ENCODE results near the gene CCDC121. TPM values are rescaled to one million over a fixed set of nuclear protein-coding genes. Genes with fewer than 3 reads are reported as not detected.
A peak's percentile ranks its signal among the peaks of the same experiment; 100 is the strongest.

Gene CCDC121
- total RNA-seq, 1 experiment from 2014 or later: 3.3 TPM

DNA sequence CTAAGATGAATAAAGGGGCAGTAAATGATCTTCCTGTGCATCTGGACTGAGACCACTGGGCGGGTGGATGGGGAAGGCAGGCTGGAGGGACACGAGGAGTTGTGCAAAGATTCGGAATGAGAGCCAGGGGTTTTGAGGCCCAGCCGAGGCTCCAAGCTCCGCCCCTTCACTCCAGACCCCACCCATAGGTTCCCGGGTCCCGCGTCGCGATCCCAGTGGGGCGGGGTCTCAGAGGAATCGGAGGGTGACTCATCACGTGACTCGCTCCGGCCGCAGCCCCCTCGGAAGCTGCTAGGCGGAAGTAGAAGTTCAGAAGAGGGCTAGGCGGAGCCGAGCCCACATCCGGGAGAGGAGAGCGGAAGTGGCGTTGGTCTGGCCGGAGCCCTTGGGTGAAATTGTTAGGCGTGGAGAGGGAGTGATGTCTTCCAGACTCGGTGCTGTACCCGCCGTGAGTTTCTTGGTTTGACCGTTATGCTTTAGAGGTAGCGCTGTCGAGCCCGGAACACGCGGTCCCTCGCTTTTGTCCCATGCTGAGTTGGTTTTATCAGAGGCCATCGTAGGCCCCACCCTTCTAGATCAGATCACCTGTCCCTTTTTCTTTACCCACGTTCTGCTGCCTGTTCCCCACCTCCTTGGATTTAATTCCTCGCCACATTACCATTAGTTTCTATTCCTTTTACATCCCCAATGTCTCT, 46.0 kb downstream of the CCDC121 start, which contains the start of gene ZNF512:
Gene ZNF512, plus strand, starts transcription at position 348 of the 695 bp plus-strand sequence. Its CDS starts 71 bp downstream, at position 419.
- Histone ChIP-seq H3K4me1 (ENCODE audit: insufficient read depth, low read length, poor library complexity, severe bottlenecking) (peaks cover 8% of the 10 kb centered on the region), H3K27ac (ENCODE audit: low read depth, low read length, poor library complexity, severe bottlenecking) (peak within 1 kb of the TSS; percentile 72), H3K36me3 (ENCODE audit: insufficient read depth, low read length, poor library complexity, severe bottlenecking) (no peaks in the 10 kb centered on the region), H3K9me3 (ENCODE audit: low read depth, low read length, poor library complexity, severe bottlenecking) (no peaks in the 10 kb centered on the region), H3K27me3 (replicated peaks; ENCODE audit: insufficient read depth, low read depth, low read length, poor library complexity) (no peaks in the 10 kb centered on the region), H3K4me3 (ENCODE audit: low read depth, low read length, poor library complexity, severe bottlenecking) (peak within 1 kb of the TSS; percentile 77)
- intact Hi-C loops (cut with micrococcal nuclease; ENCODE audit: unreplicated experiment): no loop called here
- CTCF ChIA-PET: no interaction called here
- no peak for TF ChIP-seq EZH2 (IDR thresholded peaks at IDR 0.05; ENCODE audit: borderline replicate concordance, low read depth, low read length, poor library complexity, severe bottlenecking)
- TF ChIP-seq, protein P1, sequence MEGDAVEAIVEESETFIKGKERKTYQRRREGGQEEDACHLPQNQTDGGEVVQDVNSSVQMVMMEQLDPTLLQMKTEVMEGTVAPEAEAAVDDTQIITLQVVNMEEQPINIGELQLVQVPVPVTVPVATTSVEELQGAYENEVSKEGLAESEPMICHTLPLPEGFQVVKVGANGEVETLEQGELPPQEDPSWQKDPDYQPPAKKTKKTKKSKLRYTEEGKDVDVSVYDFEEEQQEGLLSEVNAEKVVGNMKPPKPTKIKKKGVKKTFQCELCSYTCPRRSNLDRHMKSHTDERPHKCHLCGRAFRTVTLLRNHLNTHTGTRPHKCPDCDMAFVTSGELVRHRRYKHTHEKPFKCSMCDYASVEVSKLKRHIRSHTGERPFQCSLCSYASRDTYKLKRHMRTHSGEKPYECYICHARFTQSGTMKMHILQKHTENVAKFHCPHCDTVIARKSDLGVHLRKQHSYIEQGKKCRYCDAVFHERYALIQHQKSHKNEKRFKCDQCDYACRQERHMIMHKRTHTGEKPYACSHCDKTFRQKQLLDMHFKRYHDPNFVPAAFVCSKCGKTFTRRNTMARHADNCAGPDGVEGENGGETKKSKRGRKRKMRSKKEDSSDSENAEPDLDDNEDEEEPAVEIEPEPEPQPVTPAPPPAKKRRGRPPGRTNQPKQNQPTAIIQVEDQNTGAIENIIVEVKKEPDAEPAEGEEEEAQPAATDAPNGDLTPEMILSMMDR (conservative IDR thresholded peaks at IDR 0.05; ENCODE audit: low read depth, low read length): no peak
- DNase-seq (ENCODE audit: low spot score): peak; percentile 98
- no TSS peak for BruUV-seq (replicated peaks)
- POLR2A ChIA-PET (ENCODE audit: low non-redundant PET): interaction anchor here (0.6 kb wide), 2 partner anchors 20 to 1562 kb away, joined by 5 read pairs; no protein-coding TSS in a partner anchor

DNA sequence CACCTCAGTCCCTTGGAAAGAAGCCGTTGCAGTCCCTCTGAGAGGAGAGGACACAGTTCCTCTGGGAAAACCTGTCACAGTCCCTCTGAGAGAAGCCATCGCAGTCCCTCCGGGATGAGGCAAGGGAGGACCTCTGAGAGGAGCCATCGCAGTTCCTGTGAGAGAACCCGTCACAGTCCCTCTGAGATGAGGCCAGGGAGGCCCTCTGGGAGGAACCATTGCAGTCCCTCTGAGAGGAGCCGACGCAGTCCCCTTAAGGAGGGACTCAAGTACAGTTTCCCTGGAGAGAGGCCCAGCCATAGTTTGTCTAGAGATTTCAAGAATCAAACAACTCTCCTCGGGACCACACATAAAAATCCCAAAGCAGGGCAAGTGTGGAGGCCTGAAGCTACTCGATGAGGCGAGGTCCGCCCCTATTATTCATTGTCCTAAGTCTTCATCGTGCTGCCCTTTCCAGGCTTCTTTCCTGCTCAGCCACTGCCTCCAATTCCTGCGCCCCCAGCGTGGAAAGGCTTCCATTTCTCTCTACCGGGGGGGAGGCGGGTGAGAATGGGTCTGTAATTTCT, 46.6 kb downstream of the CCDC121 start:
- Histone ChIP-seq H3K36me3 (ENCODE audit: insufficient read depth, low read length, poor library complexity, severe bottlenecking) (no peaks in the 10 kb centered on the region), H3K27ac (ENCODE audit: low read depth, low read length, poor library complexity, severe bottlenecking) (peak overlapping the region; percentile 72), H3K9me3 (ENCODE audit: low read depth, low read length, poor library complexity, severe bottlenecking) (peaks cover 6% of the 10 kb centered on the region), H3K4me1 (ENCODE audit: insufficient read depth, low read length, poor library complexity, severe bottlenecking) (peaks cover 8% of the 10 kb centered on the region), H3K4me3 (ENCODE audit: low read depth, low read length, poor library complexity, severe bottlenecking) (peak overlapping the region; percentile 77), H3K27me3 (replicated peaks; ENCODE audit: insufficient read depth, low read depth, low read length, poor library complexity) (no peaks in the 10 kb centered on the region)
- DNase-seq (ENCODE audit: low spot score): peak; percentile 17
- ChIA-PET CTCF (no interaction called here), POLR2A (ENCODE audit: low non-redundant PET) (interaction anchor here (0.6 kb wide), 1 partner anchor 1561 kb away, joined by 5 read pairs; no protein-coding TSS in a partner anchor)
- no peak for TF ChIP-seq EZH2 (IDR thresholded peaks at IDR 0.05; ENCODE audit: borderline replicate concordance, low read depth, low read length, poor library complexity, severe bottlenecking)
- TF ChIP-seq, protein P1 (conservative IDR thresholded peaks at IDR 0.05; ENCODE audit: low read depth, low read length): no peak
- BruUV-seq (replicated peaks): TSS peak; percentile 66
- intact Hi-C loops (cut with micrococcal nuclease; ENCODE audit: unreplicated experiment): no loop called here

DNA sequence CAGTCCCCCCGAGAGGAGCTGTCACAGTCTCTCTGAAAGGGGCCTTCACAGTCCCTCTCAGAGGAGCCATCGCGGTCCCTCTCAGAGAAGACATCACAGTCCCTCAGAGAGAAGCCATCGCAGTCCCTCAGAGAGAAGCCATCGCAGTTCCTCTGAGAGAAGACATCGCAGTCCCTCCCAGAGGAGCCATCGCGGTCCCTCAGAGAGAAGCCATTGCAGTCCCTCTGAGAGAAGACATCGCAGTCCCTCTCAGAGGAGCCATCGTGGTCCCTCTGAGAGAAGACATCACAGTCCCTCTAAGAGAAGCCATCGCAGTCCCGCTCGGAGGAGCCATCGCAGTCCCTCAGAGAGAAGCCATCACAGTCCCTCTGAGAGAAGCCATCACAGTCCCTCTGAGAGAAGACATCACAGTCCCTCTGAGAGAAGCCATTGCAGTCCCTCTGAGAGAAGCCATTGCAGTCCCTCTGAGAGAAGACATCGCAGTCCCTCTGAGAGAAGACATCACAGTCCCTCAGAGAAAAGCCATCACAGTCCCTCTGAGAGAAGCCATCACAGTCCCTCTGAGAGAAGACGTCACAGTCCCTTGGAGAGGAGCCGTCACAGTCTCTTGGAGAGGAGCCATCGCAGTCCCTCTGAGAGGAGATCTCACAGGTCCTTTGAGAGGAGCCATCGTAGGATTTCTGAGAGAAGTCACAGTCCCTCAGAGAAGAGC, 47.2 kb downstream of the CCDC121 start:
- Histone ChIP-seq H3K36me3 (ENCODE audit: insufficient read depth, low read length, poor library complexity, severe bottlenecking) (no peaks in the 10 kb centered on the region), H3K4me3 (ENCODE audit: low read depth, low read length, poor library complexity, severe bottlenecking) (no peak overlapping the region), H3K27me3 (replicated peaks; ENCODE audit: insufficient read depth, low read depth, low read length, poor library complexity) (no peaks in the 10 kb centered on the region), H3K4me1 (ENCODE audit: insufficient read depth, low read length, poor library complexity, severe bottlenecking) (peaks cover 8% of the 10 kb centered on the region), H3K9me3 (ENCODE audit: low read depth, low read length, poor library complexity, severe bottlenecking) (peaks cover 6% of the 10 kb centered on the region), H3K27ac (ENCODE audit: low read depth, low read length, poor library complexity, severe bottlenecking) (peak overlapping the region; percentile 72)
- no TSS peak for BruUV-seq (replicated peaks)
- TF ChIP-seq, protein P1 (conservative IDR thresholded peaks at IDR 0.05; ENCODE audit: low read depth, low read length): no peak
- no peak for TF ChIP-seq EZH2 (IDR thresholded peaks at IDR 0.05; ENCODE audit: borderline replicate concordance, low read depth, low read length, poor library complexity, severe bottlenecking)
- CTCF ChIA-PET: no interaction called here
- POLR2A ChIA-PET (ENCODE audit: low non-redundant PET): no interaction called here
- DNase-seq (ENCODE audit: low spot score): no peak
- intact Hi-C loops (cut with micrococcal nuclease; ENCODE audit: unreplicated experiment): no loop called here

Other genes starting within 250 kb of the CCDC121 start
- 21.3 and 22.3 TPM in 2 replicates for gene ZNF513, start 248.3 kb downstream of the CCDC121 start, total RNA-seq (2021)
- gene PPM1G, start 219.4 kb downstream of the CCDC121 start, total RNA-seq (2021): 147 and 155 TPM in 2 replicates
- gene NRBP1, start 200.4 kb downstream of the CCDC121 start, total RNA-seq (2021): 86.3 and 93.0 TPM in 2 replicates
- gene KRTCAP3, start 186.6 kb downstream of the CCDC121 start, total RNA-seq (2021): 2.6 and 3.4 TPM in 2 replicates
- 42.2 and 50.4 TPM in 2 replicates for gene IFT172, start 139.3 kb downstream of the CCDC121 start, total RNA-seq (2021)
- gene FNDC4, start 133.8 kb downstream of the CCDC121 start, total RNA-seq (2021): 1.3 and 3.1 TPM in 2 replicates
- not detected in 2 replicates for gene GCKR, start 132.2 kb downstream of the CCDC121 start, total RNA-seq (2021)
- 61.3 TPM in 2 replicates for gene ZNF512, start 46.0 kb downstream of the CCDC121 start, total RNA-seq (2021)
- 49.8 and 61.1 TPM in 2 replicates for gene GPN1, start within 50 bp of the CCDC121 start, total RNA-seq (2021)
- 33.1 and 34.0 TPM in 2 replicates for gene SUPT7L, start 34.6 kb upstream of the CCDC121 start, total RNA-seq (2021)
- gene SLC4A1AP, start 34.9 kb upstream of the CCDC121 start, total RNA-seq (2021): 29.7 and 30.4 TPM in 2 replicates
- gene MRPL33, start 142.7 kb upstream of the CCDC121 start, total RNA-seq (2021): 55.4 and 68.1 TPM in 2 replicates

All from A673 (cell line).